HEK293 (cell line): ENCODE results near the gene NAV3.

ENCODE experiments used
- CTCF ChIA-PET: fragments of 350-600 bp; formaldehyde crosslinking; extraction: SDS; loops from one replicate; lab custom pipeline; 2021; ENCODE audit warnings: antibody characterized with exemption; lab: Yijun Ruan, JAX
- POLR2A ChIA-PET: fragments of 300-600 bp; formaldehyde crosslinking; extraction: SDS; loops from one replicate; lab custom pipeline; 2020; ENCODE audit warnings: antibody characterized with exemption, inconsistent platforms; lab: Yijun Ruan, JAX
- H3K27ac ChIP-seq: fragments of 200-500 bp; sonication (Bioruptor generic); 2 replicates; pipeline ENCODE4 v1.5.1; 2014; ENCODE audit warnings: low read depth, low read length, control low read depth, inconsistent platforms; ENCODE audit errors: extremely low read depth
- H3K36me3 ChIP-seq, 2 experiments: fragments of 200-500 bp in 1 of 2; sonication (Bioruptor generic) in 1 of 2; 1 replicate in 1 of 2; 2 replicates in 1 of 2; pipeline ENCODE4 v1.5.1; 2014 to 2017; ENCODE audit warnings: inconsistent platforms in 2 of 2, low read length in 2 of 2; ENCODE audit not compliant: control insufficient read depth in 2 of 2, insufficient read depth in 1 of 2
- H3K4me1 ChIP-seq: fragments of 200-500 bp; sonication (Bioruptor generic); 2 replicates; pipeline ENCODE4 v1.5.1; 2014; ENCODE audit warnings: mild to moderate bottlenecking, low read length, inconsistent platforms; ENCODE audit not compliant: control insufficient read depth, insufficient read depth
- H3K4me3 ChIP-seq: 2 replicates; pipeline ENCODE4 v1.5.1; 2011; ENCODE audit warnings: low read depth, mild to moderate bottlenecking, control low read depth, low read length, moderate library complexity
- H3K9me3 ChIP-seq: fragments of 200-500 bp; sonication (Bioruptor generic); 2 replicates; pipeline ENCODE4 v1.5.1; 2014; ENCODE audit warnings: low read depth, low read length, inconsistent platforms; ENCODE audit not compliant: control insufficient read depth, insufficient read depth
- GLI2 ChIP-seq: fragments of 450-650 bp; formaldehyde crosslinking; IDR thresholded peaks from 2 replicates; pipeline ENCODE4; 2017; ENCODE audit warnings: missing biosample characterization, missing genetic modification characterization, low read depth, borderline replicate concordance
- GLIS1 ChIP-seq: fragments of 450-650 bp; formaldehyde crosslinking; IDR thresholded peaks from 2 replicates; pipeline ENCODE4 v1.5.1; 2016; ENCODE audit warnings: missing biosample characterization, missing genetic modification characterization
- TRIM28 ChIP-seq: IDR thresholded peaks from 2 replicates; pipeline ENCODE4 v1.6.1; 2011; ENCODE audit warnings: low read length, control low read depth, borderline replicate concordance
- ZNF133 ChIP-seq: fragments of 450-650 bp; formaldehyde crosslinking; IDR thresholded peaks from 2 replicates; pipeline ENCODE4 v1.5.1; 2016; ENCODE audit warnings: missing biosample characterization, missing genetic modification characterization
- ZNF2 ChIP-seq: fragments of 450-650 bp; formaldehyde crosslinking; IDR thresholded peaks from 2 replicates; pipeline ENCODE4 v1.5.1; 2016; ENCODE audit warnings: missing biosample characterization, missing genetic modification characterization
- ZNF221 ChIP-seq: fragments of 450-650 bp; formaldehyde crosslinking; IDR thresholded peaks from 2 replicates; pipeline ENCODE4 v1.5.1; 2017; ENCODE audit warnings: missing biosample characterization, missing genetic modification characterization, borderline replicate concordance
- ZNF239 ChIP-seq: fragments of 450-650 bp; formaldehyde crosslinking; IDR thresholded peaks from 2 replicates; pipeline ENCODE4 v1.5.1; 2016; ENCODE audit warnings: missing biosample characterization, missing genetic modification characterization
- ZNF266 ChIP-seq: fragments of 450-650 bp; formaldehyde crosslinking; IDR thresholded peaks from 2 replicates; pipeline ENCODE4 v1.5.1; 2016; ENCODE audit warnings: missing biosample characterization, missing genetic modification characterization, low read depth
- ZNF350 ChIP-seq: fragments of 450-650 bp; formaldehyde crosslinking; IDR thresholded peaks from 2 replicates; pipeline ENCODE4 v1.5.0; 2017; ENCODE audit warnings: missing biosample characterization, mild to moderate bottlenecking, missing genetic modification characterization
- ZNF423 ChIP-seq: fragments of 450-650 bp; formaldehyde crosslinking; IDR thresholded peaks from 2 replicates; pipeline ENCODE4 v1.5.1; 2016; ENCODE audit warnings: missing biosample characterization, missing genetic modification characterization
- ZNF549 ChIP-seq: fragments of 450-650 bp; IDR thresholded peaks from 2 replicates; pipeline ENCODE4 v1.5.1; 2018; ENCODE audit warnings: missing biosample characterization, missing genetic modification characterization, mild to moderate bottlenecking, inconsistent platforms, moderate library complexity
- ZNF701 ChIP-seq: fragments of 450-650 bp; formaldehyde crosslinking; IDR thresholded peaks from 2 replicates; pipeline ENCODE4 v1.5.1; 2016; ENCODE audit warnings: missing biosample characterization, missing genetic modification characterization
- ZNF791 ChIP-seq: fragments of 450-650 bp; formaldehyde crosslinking; IDR thresholded peaks from 2 replicates; pipeline ENCODE4 v1.5.1; 2016; ENCODE audit warnings: missing biosample characterization, missing genetic modification characterization
- ZNF792 ChIP-seq: fragments of 450-650 bp; formaldehyde crosslinking; IDR thresholded peaks from 2 replicates; pipeline ENCODE4 v1.5.1; 2016; ENCODE audit warnings: missing biosample characterization, missing genetic modification characterization
- TF ChIP-seq, protein P1 (sequence below): fragments of 450-650 bp; formaldehyde crosslinking; IDR thresholded peaks from 2 replicates; pipeline ENCODE4 v1.5.1; 2016; ENCODE audit warnings: missing biosample characterization, missing genetic modification characterization
- TF ChIP-seq, protein P2 (sequence below): fragments of 450-650 bp; formaldehyde crosslinking; IDR thresholded peaks from 2 replicates; pipeline ENCODE4 v1.5.1; 2017; ENCODE audit warnings: missing biosample characterization, missing genetic modification characterization
- TF ChIP-seq, protein P3 (sequence below): fragments of 450-650 bp; formaldehyde crosslinking; conservative IDR thresholded peaks from 2 replicates; pipeline ENCODE4 v1.5.1; 2016; ENCODE audit warnings: low read depth, missing biosample characterization, missing genetic modification characterization
- TF ChIP-seq, protein P4 (sequence below): sonication (generic); formaldehyde crosslinking; IDR thresholded peaks from 2 replicates; pipeline ENCODE4 v1.8.1; 2022; ENCODE audit warnings: mild to moderate bottlenecking, moderate library complexity, missing genetic modification reagents

NAV3 gene

DNA sequence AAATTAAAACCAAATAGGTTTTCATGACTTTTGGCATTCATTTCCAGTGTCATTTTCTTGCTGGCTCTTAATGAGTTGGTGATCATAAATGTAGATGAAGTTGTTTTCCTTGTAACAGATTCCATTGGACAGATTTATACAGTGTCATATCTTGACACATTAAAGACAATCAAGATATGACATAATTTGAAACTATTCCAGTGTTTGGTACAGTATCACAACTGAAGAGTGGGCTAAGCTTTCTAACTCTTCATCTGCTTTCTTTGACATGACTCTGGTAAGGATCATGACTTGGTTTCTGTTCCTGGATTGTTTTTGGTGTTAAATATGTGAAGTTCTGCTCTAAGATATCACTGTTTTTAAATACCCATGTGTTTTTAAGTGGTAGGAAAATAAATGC is 289.6 kb downstream of the NAV3 start:
- ChIA-PET CTCF (interaction anchor here (0.7 to 1.7 kb wide), 4 partner anchors 27 to 520 kb away, joined by 3 to 4 read pairs (median 4); no protein-coding TSS in a partner anchor), POLR2A (no interaction called here)
- Histone ChIP-seq H3K36me3 (no peaks in the 10 kb centered on the region), H3K27ac (no peak overlapping the region), H3K9me3 (no peaks in the 10 kb centered on the region), H3K4me3 (no peak overlapping the region), H3K4me1 (no peaks in the 10 kb centered on the region)
- TF ChIP-seq ZNF792 (tag by site-specific recombination) (no peak), ZNF701 (tag by site-specific recombination) (no peak), ZNF133 (no peak), ZNF423 (tag by site-specific recombination) (no peak), ZNF221 (tag by site-specific recombination) (no peak), ZNF549 (tag by site-specific recombination) (no peak), TRIM28 (no peak), ZNF350 (no peak), GLIS1 (no peak), ZNF239 (no peak), GLI2 (tag by site-specific recombination) (no peak), ZNF2 (tag by site-specific recombination) (no peak), ZNF266 (tag by site-specific recombination) (no peak), ZNF791 (tag by site-specific recombination) (no peak)
- TF ChIP-seq, protein P1, sequence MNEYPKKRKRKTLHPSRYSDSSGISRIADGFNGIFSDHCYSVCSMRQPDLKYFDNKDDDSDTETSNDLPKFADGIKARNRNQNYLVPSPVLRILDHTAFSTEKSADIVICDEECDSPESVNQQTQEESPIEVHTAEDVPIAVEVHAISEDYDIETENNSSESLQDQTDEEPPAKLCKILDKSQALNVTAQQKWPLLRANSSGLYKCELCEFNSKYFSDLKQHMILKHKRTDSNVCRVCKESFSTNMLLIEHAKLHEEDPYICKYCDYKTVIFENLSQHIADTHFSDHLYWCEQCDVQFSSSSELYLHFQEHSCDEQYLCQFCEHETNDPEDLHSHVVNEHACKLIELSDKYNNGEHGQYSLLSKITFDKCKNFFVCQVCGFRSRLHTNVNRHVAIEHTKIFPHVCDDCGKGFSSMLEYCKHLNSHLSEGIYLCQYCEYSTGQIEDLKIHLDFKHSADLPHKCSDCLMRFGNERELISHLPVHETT (tag by site-specific recombination): no peak
- TF ChIP-seq, protein P2, sequence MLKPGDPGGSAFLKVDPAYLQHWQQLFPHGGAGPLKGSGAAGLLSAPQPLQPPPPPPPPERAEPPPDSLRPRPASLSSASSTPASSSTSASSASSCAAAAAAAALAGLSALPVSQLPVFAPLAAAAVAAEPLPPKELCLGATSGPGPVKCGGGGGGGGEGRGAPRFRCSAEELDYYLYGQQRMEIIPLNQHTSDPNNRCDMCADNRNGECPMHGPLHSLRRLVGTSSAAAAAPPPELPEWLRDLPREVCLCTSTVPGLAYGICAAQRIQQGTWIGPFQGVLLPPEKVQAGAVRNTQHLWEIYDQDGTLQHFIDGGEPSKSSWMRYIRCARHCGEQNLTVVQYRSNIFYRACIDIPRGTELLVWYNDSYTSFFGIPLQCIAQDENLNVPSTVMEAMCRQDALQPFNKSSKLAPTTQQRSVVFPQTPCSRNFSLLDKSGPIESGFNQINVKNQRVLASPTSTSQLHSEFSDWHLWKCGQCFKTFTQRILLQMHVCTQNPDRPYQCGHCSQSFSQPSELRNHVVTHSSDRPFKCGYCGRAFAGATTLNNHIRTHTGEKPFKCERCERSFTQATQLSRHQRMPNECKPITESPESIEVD (tag by site-specific recombination): no peak
- TF ChIP-seq, protein P3, sequence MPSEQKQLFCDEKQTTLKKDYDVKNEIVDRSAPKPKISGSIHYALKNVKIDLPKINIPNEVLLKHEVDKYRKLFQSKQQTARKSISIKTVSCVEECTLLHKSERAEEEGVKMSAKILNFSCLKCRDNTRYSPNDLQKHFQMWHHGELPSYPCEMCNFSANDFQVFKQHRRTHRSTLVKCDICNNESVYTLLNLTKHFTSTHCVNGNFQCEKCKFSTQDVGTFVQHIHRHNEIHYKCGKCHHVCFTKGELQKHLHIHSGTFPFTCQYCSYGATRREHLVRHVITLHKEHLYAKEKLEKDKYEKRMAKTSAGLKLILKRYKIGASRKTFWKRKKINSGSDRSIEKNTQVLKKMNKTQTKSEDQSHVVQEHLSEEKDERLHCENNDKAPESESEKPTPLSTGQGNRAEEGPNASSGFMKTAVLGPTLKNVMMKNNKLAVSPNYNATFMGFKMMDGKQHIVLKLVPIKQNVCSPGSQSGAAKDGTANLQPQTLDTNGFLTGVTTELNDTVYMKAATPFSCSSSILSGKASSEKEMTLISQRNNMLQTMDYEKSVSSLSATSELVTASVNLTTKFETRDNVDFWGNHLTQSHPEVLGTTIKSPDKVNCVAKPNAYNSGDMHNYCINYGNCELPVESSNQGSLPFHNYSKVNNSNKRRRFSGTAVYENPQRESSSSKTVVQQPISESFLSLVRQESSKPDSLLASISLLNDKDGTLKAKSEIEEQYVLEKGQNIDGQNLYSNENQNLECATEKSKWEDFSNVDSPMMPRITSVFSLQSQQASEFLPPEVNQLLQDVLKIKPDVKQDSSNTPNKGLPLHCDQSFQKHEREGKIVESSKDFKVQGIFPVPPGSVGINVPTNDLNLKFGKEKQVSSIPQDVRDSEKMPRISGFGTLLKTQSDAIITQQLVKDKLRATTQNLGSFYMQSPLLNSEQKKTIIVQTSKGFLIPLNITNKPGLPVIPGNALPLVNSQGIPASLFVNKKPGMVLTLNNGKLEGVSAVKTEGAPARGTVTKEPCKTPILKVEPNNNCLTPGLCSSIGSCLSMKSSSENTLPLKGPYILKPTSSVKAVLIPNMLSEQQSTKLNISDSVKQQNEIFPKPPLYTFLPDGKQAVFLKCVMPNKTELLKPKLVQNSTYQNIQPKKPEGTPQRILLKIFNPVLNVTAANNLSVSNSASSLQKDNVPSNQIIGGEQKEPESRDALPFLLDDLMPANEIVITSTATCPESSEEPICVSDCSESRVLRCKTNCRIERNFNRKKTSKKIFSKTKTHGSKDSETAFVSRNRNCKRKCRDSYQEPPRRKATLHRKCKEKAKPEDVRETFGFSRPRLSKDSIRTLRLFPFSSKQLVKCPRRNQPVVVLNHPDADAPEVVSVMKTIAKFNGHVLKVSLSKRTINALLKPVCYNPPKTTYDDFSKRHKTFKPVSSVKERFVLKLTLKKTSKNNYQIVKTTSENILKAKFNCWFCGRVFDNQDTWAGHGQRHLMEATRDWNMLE (tag by site-specific recombination): no peak
- TF ChIP-seq, protein P4, sequence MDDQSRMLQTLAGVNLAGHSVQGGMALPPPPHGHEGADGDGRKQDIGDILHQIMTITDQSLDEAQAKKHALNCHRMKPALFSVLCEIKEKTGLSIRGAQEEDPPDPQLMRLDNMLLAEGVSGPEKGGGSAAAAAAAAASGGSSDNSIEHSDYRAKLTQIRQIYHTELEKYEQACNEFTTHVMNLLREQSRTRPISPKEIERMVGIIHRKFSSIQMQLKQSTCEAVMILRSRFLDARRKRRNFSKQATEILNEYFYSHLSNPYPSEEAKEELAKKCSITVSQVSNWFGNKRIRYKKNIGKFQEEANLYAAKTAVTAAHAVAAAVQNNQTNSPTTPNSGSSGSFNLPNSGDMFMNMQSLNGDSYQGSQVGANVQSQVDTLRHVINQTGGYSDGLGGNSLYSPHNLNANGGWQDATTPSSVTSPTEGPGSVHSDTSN (CRISPR knock-in tag): no peak
